Keratinocyte (primary cell): Measurements from ENCODE around the gene MGMT.

Experiments used
- CTCF ChIP-seq, 3 experiments: IDR thresholded peaks in 1 of 3; conservative IDR thresholded peaks in 1 of 3; optimal IDR thresholded peaks in 1 of 3; 2 replicates in 2 of 3; 3 replicates in 1 of 3; pipeline versions ENCODE3 to v1.5.1; 2011; ENCODE audit warnings: low read length in 3 of 3, mild to moderate bottlenecking in 3 of 3, moderate library complexity in 2 of 3, control low read depth in 1 of 3, inconsistent platforms in 1 of 3; ENCODE audit not compliant: insufficient read depth in 2 of 3; ENCODE audit errors: extremely low read depth in 1 of 3
- EZH2 ChIP-seq: IDR thresholded peaks from one replicate; pipeline ENCODE4 v1.6.1; 2012; ENCODE audit warnings: inconsistent platforms, mild to moderate bottlenecking, low read length, moderate library complexity

GRCh38 chr10:129653428-129653827 lies 186.4 kb downstream of the MGMT start:
- TF ChIP-seq CTCF (optimal IDR thresholded peaks at IDR 0.05 in 1 of 3, IDR thresholded peaks at IDR 0.05 in 1 of 3, conservative IDR thresholded peaks at IDR 0.05 in 1 of 3; ENCODE audit: extremely low read depth in 1 of 3, insufficient read depth in 2 of 3, low read length in 3 of 3) (no peak), EZH2 (no peak)
